Stromal cell of bone marrow (primary cell): Measurements from ENCODE around the gene MAP2K5.

Experiments
- DNase-seq: peaks from one replicate; pipeline ENCODE4 v3.0.0-alpha.2; 2012; ENCODE audit warnings: low read depth

MAP2K5 gene

DNA sequence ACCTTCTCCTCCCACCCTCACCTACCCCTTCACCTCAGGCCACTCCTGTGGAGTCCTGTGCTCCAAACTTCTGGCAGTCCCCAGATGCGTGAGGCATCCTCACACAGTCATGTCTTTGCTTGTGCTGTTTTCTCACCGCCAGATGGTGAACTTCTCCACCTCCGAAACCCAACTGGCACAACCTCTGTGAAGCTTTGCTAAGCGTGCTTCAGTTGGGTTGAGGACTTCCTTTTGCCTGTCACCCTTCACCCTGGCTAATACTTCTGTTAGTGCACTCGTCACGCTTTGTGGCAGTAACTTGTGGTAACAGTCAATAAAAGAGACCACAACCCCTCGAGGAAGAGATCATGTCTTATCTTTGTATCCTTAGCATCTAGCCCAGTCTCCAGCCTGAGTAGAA lies 240.8 kb downstream of the MAP2K5 start:
- DNase-seq = no peak

- DNase-seq = no peak
Measured at GRCh38 chr15:67784090-67784781, 241.7 kb downstream of the MAP2K5 start.

DNA sequence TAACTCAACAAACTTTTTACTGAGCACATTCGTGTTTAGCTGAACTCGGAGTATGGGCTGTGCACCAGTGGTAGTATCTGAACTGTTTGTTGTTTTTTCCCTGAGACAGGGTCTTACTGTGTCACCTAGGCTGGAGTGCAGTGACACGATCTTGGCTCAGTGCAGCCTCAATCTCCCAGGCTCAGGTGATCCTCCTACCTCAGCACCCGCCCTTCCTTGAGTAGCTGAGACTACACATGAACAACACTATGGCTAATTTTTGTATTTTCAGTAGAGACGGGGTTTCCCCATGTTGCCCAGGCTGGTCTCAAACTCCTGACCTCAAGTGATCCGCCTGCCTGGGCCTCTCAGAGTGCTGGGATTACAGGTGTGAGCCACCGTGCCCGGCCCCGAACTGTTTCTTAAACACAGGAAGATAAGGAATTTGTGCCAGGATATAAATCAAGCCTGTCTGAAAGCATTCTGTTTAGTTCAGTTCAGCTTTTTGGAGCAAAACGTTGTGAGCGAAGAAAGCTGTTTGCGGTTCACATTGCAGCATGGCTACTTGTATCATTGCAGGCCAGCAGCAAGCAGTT lies 242.4 kb downstream of the MAP2K5 start:
- DNase-seq = no peak

- no peak for DNase-seq
Measured at GRCh38 chr15:67785431-67785830, 242.9 kb downstream of the MAP2K5 start.

DNA sequence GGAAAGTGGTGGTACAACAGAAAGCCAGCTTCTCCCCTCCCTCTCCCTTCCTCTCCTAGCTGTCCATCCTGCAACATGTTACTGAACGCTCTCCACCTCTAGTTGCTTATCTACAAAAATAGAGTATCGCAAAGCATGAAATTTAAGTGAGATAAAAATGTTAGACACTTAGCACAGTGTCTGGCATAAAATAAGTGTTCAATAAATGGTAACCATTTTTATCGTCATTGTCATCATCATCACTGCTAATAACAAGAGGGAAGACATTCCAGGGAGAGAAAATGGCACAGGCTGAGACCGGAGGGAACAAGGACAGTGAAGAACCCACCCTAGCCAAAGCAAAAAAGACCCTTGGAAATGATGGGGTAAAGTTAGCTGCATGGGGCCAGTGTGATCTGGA lies 244.1 kb downstream of the MAP2K5 start:
- no peak for DNase-seq

- no peak for DNase-seq
Measured at GRCh38 chr15:67788986-67789385, 246.5 kb downstream of the MAP2K5 start.

- DNase-seq = no peak
Measured at GRCh38 chr15:67790610-67791319, 248.3 kb downstream of the MAP2K5 start.

DNA sequence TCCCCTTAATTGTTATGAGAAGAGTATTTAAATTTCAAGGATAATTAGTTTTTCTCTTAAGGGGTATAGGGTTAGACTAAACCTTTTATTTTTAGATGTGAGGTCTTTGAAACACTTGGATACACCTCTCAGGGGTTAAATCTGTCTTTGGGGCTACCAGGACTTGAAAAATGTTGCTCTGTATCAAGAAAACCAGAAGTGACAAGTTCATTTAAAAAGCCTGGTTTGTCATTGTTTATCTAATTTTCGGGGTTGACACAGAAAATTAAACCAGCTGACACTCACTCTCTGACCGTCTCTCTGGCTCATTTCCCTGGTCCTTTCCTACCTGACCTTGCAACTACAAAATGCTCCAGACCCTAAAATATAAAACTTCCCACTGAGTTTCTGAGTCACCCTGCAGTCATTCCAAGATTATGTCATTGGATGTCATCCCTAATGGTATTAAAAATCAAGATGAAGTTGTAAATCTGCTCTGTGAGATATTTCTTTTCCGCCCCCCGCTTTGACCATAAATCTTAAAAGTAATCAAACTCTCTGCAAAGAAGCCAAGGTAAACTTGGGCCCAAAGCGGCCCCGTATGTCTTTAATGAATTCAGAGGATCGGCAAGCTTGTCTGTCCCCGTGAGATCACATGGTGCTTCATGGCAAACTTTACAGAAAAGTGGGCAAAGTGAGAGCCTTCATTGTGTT lies 249.9 kb downstream of the MAP2K5 start:
- no peak for DNase-seq

DNA sequence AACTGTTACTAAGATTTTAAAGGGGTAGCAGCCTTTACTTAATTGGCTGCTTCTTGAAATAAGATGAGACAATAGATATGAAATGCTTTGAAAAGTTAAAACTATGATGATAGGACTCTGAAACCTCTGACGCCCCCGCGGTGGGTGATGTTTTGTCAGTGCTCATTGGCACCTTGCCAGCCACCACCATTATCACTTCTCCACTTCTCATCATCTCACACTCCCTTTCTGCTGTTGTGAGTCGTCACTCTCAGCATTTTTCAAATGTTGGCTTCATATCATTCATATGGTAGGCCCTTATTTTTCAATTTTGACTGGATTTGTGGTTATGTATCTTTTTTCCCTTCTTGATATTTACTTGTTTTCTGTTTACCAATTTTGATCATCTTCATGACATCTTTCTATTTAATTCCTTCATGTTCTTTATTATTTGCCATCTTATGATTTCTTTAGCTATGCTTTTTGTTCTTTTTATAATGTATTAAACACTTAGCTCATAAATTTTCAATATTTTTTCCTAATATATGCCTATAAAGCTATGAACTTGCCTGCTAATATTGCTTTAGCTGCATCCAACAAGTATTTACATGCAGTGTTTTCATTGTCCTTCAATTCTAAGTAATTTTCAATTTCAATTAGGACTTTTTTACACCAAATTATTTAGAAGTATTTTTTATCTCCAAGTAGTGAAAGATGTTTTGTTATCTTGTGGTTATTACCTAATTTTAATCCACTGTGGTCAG lies 252.5 kb downstream of the MAP2K5 start:
- no peak for DNase-seq

- no peak for DNase-seq
Measured at GRCh38 chr15:67796196-67797127, 254.0 kb downstream of the MAP2K5 start.

DNA sequence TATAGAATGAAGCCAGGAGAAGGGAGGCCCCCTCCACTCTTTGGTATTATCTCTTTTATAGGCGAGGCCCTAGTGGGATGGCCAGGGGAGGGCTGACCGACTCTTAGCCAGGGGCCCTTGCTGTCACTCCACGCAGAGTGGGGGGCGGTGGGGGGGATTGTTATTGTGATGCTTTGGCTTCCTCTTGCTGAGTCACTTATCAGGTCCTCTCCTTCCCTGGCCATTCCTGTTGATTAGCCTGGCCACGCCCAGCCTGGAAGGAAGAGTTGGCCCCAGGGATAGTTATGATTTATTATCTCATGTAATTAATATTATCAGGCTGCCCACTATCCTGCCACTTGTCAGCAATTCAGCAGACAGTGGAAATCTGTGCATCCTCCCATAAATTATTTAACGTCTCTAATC lies 257.3 kb downstream of the MAP2K5 start:
- no peak for DNase-seq

GRCh38 chr15:67801142-67801541 lies 258.6 kb downstream of the MAP2K5 start:
- no peak for DNase-seq

DNA sequence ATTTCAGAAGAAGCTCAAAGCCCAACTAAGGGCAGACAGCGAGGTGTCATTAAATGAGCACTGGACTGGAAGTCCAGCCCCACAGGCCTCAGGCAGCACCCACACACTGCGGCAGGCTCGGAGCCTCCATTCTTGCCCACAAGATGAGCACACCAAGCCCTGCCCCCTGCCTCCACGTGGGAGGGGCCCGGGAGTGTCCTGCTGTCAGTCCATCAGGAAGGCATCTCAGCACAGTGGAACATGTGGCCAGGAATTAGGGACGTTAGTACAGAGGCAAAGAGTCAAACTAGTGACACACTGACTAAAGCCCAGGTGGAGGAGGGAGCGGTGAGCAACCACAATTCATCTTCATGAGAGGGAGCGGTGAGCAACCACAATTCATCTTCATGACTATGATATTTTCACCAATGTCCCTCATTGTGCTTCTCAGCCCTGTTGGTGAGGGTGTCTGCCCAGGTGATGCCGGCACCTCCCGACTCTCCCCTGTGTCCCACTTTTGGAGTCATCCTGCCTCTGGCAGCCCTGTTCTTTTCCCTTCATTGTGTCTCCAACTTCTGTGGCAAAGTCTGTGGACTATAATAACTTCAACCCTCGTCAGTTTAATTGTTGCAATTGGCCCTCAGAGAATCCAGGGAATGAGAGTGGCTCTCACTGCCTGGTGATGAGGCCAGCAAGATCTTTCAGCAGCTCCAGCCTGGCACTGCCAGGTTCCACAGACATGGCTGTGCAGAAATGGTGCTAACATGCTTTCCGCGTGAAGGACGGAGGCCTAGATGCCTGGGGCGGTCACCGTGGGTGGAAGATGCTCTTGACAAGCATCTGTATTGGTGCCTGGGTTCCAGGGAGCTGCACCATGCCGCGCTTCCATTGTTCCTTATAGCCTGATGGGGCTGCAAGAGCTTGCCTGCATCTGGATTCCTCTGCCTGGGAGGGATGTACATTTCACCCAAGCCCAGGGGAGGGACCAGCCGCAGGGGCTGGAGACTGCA lies 259.7 kb downstream of the MAP2K5 start:
- DNase-seq = no peak

GRCh38 chr15:67803299-67803698 lies 260.8 kb downstream of the MAP2K5 start:
- DNase-seq = no peak

- DNase-seq = no peak
Measured at GRCh38 chr15:67803996-67804843, 261.7 kb downstream of the MAP2K5 start.

DNA sequence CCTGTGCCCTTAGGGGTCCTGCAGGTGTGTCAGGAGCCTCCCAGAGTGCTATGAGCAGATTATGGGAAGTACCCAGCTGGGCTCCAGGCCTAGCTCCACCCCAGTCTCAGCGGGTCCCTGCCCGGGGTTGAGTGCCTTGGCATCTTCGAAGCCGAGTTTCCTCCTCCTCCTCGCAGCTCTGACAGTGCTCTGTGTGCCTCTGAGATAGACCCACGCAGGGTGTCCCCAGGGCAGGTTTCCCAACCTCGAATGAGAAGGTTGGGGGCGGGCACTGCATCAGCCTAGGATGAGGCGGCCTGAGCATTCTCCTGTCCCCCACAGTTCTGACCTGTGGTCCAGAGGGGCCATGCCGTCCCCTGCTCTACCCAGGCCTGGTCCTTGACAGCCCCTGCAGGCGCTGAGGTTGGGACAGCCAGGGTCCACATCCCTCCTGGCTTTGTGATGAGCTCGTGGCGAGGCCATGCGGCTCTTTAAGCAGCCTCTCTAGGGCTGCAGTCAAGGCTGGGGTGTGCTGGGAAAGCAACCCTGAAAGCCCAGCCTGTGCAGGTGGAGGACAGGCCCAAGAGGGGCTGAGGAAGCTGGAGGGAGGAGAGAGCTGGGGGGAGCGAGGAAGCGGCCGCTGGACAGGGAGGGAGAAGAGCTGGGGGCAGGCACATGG lies 262.6 kb downstream of the MAP2K5 start:
- no peak for DNase-seq

- DNase-seq = no peak
Measured at GRCh38 chr15:67805666-67806516, 263.4 kb downstream of the MAP2K5 start.
